Cerebellar cortex (tissue), 1 donor: ENCODE results near the gene NPAS2.

Experiments
- DNase-seq: peaks from one replicate; pipeline ENCODE4 v3.0.0-alpha.2; 2015; ENCODE audit warnings: low spot score

Gene NPAS2

DNA sequence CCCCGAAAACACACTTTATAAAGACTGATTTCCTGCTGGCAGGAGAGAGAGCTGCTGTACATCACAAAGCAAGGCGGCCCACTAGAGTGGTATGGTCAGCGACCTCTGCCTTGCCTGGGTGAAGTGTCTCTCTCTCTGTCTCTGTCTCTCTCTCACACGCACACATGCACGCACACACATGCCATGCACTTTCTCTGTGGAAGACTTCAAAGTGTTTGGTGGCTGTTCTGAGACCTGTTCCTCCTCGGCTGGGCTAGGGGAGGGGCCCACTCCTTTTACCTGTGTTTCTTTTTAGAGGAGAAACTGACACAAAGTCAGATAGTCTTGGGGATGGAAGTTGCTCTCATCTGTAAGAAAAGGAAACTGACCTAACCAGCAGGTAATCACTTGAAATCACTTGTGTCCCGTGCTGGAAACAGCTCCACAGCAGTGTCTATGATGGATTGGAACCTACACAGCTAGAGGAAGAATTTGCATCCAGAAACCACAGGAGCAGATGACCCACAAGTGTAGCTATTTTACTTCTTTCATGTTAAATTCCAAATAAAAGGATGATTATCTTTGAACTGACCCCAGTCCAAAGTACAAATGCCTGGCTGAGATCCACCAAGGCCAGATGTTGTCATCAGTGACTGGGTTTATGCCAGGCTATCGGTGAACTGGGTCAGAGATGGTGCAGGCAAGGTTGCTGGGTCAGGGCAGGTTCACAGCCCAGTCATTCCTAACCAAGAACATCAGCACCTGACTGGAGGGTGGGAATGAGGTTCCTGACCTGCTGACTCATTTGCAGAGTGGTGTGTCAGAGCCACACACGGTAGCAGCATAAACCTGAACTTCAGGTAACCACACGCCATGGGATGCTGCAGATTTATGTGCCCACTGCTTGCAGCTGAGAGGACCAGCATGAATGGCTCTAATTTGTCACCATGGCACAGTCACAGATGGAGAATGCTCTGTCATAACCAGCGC lies 63.0 kb downstream of the NPAS2 start:
- DNase-seq: no peak

- no peak for DNase-seq
These were observed 64.2 kb downstream of the NPAS2 start for GRCh38 chr2:100884145-100884621.

DNA sequence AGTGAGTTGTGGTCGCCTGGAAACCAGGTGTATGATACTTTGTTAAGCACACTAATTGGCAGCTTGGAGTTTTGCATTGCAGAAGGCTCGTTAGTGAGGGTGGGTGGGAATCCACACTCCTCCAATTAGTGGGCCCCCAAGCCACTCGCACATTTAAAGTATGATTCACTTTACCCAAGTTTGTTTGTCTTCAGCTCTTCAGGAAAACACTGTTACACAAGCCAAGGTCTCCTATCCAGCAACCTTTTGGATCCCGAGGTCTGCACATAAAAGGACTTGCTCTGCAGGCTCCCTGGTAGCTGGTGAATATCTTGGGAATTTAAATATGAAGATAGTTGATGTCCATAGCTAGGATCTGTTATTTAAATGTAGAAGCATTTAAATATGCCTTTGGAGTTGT lies 66.1 kb downstream of the NPAS2 start:
- no peak for DNase-seq

- no peak for DNase-seq
These were observed 67.2 kb downstream of the NPAS2 start for GRCh38 chr2:100887039-100887578.

DNA sequence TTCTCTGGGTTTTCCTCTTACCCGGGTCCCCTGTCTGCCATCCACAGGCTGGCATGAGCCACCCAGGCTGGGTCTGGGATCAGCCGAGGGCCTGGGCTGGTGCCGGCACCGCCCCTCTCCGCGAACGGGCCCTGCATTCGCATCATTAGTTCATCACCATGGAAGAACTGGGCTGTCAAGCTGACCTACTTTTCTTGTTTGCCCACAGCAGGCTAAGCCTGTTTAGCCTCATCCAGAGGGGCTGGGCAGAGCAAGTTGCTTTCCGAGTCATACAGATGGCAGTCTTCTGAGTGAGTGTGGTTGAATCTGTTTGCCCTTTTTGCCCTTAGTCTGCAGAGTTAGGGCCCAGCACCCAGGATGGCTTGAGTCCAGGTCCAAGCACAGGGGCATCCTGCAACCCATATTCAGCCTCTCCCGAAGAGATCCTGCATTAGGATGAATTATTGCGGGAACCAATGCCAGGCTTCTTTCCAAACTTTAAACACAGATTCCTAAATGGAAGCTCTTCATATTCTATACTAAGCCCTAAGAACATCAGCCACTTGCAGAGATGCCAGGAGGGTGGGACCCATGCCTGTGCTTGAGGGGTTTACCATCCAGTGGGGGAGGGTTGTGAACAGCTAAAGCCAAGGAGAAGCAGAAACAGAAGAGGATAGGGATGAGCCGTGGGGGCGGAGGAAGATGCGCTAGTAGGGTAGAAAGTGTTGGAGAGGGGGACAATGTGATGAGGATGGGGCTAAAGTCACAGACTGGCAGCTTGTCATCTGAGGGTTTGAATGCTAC lies 68.0 kb downstream of the NPAS2 start:
- DNase-seq: peak; percentile 25

- DNase-seq: no peak
These were observed 68.7 kb downstream of the NPAS2 start for GRCh38 chr2:100888601-100889000.

- DNase-seq: no peak
These were observed 69.3 kb downstream of the NPAS2 start for GRCh38 chr2:100889286-100889685.

DNA sequence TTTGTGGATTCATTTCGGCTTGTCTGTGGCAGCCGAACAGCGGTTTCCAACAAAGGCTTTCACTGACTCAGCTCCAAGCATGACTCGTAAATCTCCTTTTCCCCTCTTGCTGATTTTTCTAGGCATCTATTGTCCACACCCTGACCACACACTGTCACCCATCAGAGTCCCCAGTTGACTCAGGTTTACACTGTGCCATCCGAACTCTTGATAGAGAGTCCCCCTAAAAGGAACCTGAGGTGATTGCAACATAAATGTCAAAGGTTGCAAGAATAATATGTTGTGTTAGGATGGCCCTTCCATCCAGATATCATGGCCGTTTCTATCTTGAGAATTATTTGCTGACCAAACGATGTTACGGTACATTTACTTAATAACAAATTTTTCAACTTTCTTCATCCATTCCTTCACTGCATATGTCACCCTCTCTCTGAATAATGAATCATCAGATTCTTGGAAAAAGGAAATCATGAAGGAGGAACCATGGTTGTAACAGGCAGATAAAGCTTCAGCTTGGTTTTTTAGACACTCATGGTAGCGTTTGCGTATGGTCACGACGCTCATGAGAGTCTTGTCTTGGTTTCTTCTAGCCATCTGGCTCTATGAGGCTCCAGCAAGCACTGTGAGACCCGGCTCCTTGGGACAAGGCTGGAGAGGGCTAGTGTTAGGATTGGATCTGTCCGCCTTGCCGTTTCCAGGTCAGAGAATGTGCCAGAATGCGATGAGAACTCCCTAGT lies 72.1 kb downstream of the NPAS2 start:
- DNase-seq: no peak

DNA sequence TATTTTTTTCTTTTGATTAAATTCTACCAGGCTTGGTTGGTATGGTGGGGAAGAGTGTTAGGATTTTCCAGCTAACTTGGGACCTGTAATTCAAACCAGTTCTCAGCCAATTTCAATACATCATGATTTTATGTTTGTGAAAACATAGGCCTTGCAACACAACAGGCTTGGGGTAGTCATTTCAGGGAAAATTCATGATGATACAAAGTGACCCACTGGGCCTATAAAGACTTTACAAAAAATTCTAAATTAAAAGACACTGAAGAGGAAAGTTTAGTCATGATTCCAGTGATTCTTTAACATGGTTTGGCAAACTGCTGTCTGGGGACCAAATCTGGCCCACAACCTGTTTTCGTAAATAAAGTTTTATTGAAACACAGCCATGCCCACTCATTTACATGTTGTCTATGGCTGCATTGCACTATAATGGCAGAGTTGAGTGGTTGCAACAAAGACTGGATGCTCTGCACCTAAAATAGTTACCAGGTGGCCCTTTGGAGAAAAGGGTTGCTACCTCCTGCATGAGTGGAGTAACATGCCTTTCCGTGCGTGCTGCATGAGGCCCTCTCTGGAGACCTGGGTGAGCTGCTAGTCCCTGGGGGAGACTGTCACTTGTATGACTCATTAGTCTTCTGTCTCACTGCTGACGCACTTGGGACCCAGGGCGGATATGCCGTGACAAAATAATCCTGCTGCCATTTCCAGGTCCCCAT lies 73.6 kb downstream of the NPAS2 start:
- no peak for DNase-seq

GRCh38 chr2:100894105-100894795 lies 74.3 kb downstream of the NPAS2 start:
- no peak for DNase-seq

DNA sequence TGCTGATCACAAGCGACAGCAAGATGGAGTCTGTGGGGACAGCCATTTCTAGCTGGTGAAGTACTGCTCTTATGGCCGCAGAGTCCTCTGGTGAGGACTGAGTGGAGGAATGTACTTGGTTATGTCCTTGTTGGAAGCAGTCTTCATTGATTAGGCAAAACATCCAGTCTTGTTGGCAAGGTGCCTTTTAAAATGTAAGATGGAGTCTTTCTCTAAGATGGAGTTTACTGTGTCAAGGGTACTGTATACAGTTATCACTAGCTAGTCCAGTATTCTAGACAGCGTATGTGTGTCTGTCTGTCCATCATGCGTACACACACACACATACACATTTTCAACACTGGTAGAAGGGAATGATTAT lies 74.8 kb downstream of the NPAS2 start:
- no peak for DNase-seq

DNA sequence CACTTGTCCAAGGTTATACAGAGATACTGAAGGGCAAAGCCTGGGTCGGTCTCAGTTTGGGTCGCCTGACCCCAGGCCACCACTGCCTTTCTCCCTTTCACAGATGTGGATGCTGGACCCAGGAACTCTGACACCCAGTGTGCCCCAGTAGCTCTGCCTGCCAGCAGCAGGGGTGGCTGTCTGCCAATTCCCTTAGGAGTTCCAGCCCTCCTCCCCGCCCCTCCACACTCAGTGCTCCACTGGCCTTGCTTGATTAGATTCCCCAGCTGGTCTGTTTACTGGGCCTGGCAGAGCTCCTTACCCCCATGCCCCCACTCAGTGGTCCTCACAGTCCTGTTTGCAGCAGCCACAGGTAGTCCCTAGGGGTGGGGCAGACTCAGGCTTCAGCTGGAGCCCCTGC lies 75.5 kb downstream of the NPAS2 start:
- DNase-seq: no peak

DNA sequence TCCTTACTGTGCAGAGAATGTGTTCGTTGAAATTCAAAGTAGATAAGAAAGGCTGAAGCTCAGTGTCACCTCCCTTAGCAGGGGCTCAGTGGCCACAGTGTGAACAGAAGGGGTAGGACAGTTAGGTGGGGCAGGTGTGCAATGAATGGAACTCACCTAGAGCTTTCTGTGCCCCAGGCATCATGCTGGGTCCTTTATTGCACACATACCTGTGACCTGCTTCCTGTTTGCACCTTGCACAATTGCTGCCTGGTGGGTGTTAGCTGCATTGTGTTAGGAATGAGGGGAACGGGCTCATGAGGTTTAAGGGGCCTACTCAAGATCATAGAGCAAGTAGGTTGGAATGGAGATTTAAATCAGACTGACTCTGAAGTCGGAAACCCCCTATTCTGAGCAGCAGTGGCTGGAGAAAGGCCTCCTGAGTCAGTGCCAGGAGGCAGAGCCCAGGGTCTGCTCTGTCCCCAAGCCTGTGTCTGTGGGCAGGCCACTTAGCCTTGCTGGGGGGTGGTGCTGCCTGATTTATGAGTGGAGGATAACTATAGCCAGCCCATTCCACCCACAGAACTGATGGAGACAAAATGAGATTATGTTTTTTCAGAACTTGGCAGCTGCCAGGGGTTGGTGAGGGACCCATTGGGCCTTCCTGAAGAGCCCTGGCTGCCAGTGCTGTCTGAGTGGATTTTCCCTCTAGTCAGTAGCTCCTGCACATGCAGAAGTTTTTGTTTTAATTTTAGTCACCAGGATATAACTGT lies 76.2 kb downstream of the NPAS2 start:
- DNase-seq: no peak

DNA sequence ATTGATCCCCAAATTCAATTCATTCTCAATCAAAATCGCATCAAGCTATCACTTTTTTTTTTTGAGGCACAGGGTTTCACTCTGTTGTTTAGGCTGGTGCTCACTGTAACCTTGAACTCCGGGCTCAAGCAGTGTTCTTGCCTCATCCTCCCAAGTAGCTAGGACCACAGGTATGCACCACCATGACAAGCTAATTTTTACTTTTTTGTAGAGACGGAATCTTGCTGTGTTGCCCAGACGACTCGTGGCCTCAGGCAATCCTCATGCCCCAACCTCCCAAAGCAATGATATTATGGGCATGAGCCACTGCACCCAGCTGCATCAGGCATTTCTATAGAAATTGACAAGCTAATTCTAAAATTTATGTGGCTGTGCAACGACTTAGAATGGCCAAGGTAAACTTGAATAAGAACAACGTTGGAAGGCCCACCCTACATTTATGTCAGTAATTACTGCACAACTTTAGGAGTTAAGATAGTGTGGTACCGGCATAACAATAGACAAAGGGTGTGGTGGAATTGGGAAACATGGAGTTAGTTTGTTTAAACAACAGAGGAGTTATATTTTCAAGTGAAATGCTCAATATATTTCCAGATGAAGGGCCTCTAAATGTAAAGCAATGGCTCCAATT lies 78.2 kb downstream of the NPAS2 start:
- DNase-seq: no peak

GRCh38 chr2:100900156-100900795 lies 80.3 kb downstream of the NPAS2 start:
- no peak for DNase-seq

DNA sequence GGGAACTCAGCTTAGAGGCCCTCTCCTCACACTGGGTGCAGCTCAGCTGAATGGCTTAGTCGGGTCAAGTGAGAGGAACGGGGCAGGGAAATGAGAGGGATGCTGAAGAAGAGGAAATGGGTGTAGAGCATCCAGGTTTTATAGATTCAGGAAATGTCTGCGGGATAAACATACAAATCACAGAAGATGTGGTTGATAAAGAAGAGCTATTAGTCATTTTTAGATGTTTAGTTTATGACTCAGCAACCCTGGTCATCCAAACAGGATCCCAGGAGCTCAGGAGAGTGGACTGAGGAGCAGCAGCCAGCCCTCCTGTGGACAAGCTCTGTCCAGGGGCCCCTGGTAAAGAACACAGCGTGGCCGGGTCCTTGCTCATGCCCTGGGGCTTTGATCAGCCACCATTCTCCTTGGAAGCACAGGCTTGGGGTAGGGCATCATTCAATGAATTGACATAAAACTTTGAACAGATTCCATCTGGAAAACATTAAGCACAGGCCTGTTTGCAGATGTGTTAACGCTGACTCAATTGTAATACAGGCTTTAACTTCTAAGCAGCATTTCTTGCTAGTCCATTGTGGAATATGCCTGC lies 83.0 kb downstream of the NPAS2 start:
- DNase-seq: no peak

DNA sequence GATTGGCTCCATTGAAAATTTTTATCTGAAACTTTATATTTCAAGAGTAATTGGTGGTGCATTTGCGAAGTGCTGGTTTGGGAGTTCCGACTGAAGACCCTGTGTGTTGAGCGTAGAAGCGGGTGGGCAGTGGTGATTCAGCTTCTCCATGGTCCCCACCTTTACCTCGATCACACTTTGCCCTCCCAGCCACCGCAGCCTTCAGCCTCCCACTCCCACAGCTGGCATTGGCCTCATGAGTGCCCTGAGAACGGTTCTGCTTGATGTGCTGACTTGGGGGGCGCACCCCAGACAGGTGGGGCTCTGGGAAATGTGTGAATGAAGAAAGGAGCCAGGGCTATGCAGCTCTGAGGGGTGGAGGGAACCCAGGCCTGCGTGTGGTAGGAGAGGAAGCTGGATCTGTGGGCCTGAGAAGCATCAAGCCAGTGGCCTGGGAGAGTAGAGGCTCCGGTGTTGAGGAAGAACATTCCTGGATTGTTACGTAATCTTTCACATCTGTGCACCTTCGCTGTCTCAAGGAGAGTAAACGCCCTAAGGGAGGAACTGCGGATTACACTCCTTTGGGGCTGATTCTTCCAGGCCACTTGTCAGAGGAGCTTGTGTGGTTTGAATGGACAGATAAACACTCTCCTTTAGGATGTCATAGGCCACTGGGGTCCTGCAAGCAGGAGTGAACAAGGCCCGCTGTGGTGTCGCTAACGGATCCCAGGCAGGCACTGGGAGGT lies 83.8 kb downstream of the NPAS2 start:
- no peak for DNase-seq
